Liver (tissue), 3 donors: ENCODE measurements around the gene CREBBP.

Experiments used
- CTCF ChIP-seq: fragments of 150-350 bp; IDR thresholded peaks from 2 replicates; pipeline ENCODE4 v1.5.1; 2017; ENCODE audit warnings: improper control_type of control experiment, low read depth, low read length; ENCODE audit not compliant: missing input control
- HNF4G ChIP-seq: IDR thresholded peaks from 2 replicates; pipeline ENCODE4 v1.6.1; 2016; ENCODE audit warnings: antibody characterized with exemption
- MAX ChIP-seq: IDR thresholded peaks from 2 replicates; pipeline ENCODE4 v1.6.1; 2016; ENCODE audit warnings: antibody characterized with exemption
- TAF1 ChIP-seq: conservative IDR thresholded peaks from 2 replicates; pipeline ENCODE4 v1.6.1; 2016; ENCODE audit warnings: antibody characterized with exemption, mild to moderate bottlenecking
- YY1 ChIP-seq: IDR thresholded peaks from 2 replicates; pipeline ENCODE4 v1.6.1; 2016; ENCODE audit warnings: antibody characterized with exemption, mild to moderate bottlenecking
- TF ChIP-seq, protein P1 (sequence below): IDR thresholded peaks from 2 replicates; pipeline ENCODE4 v1.6.1; 2016; ENCODE audit warnings: antibody characterized with exemption
- TF ChIP-seq, protein P2 (sequence below): IDR thresholded peaks from 2 replicates; pipeline ENCODE4 v1.6.1; 2016; ENCODE audit warnings: antibody characterized with exemption, mild to moderate bottlenecking
- donor health status: healthy.
- donor health status: healthy.

- TF ChIP-seq YY1 (no peak), HNF4G (no peak), CTCF (no peak), TAF1 (no peak), MAX (no peak)
- TF ChIP-seq, protein P1, sequence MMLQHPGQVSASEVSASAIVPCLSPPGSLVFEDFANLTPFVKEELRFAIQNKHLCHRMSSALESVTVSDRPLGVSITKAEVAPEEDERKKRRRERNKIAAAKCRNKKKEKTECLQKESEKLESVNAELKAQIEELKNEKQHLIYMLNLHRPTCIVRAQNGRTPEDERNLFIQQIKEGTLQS = no peak
- TF ChIP-seq, protein P2, sequence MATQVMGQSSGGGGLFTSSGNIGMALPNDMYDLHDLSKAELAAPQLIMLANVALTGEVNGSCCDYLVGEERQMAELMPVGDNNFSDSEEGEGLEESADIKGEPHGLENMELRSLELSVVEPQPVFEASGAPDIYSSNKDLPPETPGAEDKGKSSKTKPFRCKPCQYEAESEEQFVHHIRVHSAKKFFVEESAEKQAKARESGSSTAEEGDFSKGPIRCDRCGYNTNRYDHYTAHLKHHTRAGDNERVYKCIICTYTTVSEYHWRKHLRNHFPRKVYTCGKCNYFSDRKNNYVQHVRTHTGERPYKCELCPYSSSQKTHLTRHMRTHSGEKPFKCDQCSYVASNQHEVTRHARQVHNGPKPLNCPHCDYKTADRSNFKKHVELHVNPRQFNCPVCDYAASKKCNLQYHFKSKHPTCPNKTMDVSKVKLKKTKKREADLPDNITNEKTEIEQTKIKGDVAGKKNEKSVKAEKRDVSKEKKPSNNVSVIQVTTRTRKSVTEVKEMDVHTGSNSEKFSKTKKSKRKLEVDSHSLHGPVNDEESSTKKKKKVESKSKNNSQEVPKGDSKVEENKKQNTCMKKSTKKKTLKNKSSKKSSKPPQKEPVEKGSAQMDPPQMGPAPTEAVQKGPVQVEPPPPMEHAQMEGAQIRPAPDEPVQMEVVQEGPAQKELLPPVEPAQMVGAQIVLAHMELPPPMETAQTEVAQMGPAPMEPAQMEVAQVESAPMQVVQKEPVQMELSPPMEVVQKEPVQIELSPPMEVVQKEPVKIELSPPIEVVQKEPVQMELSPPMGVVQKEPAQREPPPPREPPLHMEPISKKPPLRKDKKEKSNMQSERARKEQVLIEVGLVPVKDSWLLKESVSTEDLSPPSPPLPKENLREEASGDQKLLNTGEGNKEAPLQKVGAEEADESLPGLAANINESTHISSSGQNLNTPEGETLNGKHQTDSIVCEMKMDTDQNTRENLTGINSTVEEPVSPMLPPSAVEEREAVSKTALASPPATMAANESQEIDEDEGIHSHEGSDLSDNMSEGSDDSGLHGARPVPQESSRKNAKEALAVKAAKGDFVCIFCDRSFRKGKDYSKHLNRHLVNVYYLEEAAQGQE = no peak
Measured at GRCh38 chr16:3734084-3734757, 146.3 kb downstream of the CREBBP start.
